GM23338 (cell line): ENCODE data around the gene NDUFS2. TPM values are rescaled to one million over a fixed set of nuclear protein-coding genes. Genes with fewer than 3 reads are reported as not detected.

Source experiments
- ATAC-seq: fragments of 200-7000 bp; cut with Tn5 transposase; 3 replicates; pipeline ENCODE4 v1.9.1; 2020
- DNase-seq: peaks from one replicate; pipeline ENCODE4 v3.0.0-alpha.2; 2015; ENCODE audit warnings: low spot score
- H2AFZ ChIP-seq: fragments of 200-600 bp; sonication (generic); 2 replicates; pipeline ENCODE4 v1.8.0; 2016; ENCODE audit warnings: antibody characterized with exemption, mild to moderate bottlenecking, moderate library complexity
- H3F3A ChIP-seq: fragments of 200-600 bp; sonication (generic); replicated peaks from 2 replicates; pipeline ENCODE4 v1.8.0; 2017; ENCODE audit warnings: antibody characterized with exemption, mixed run types, low read depth
- H3K27ac ChIP-seq: fragments of 200-600 bp; sonication (generic); 2 replicates; pipeline ENCODE4 v1.6.1; 2016; ENCODE audit warnings: low read depth
- H3K27me3 ChIP-seq: fragments of 200-600 bp; sonication (generic); 2 replicates; pipeline ENCODE4 v1.8.0; 2016; ENCODE audit warnings: mild to moderate bottlenecking, mixed run types, moderate library complexity; ENCODE audit not compliant: insufficient read depth
- H3K36me3 ChIP-seq: fragments of 200-600 bp; sonication (generic); 2 replicates; pipeline ENCODE4 v1.8.0; 2016; ENCODE audit warnings: mild to moderate bottlenecking; ENCODE audit not compliant: insufficient read depth
- H3K4me1 ChIP-seq: fragments of 200-600 bp; sonication (generic); 2 replicates; pipeline ENCODE4 v1.8.0; 2016; ENCODE audit warnings: mild to moderate bottlenecking, moderate library complexity; ENCODE audit not compliant: insufficient read depth
- H3K4me2 ChIP-seq: fragments of 200-600 bp; sonication (generic); 2 replicates; pipeline ENCODE4 v1.7.1; 2017; ENCODE audit warnings: mixed run types
- H3K4me3 ChIP-seq: fragments of 200-600 bp; sonication (generic); 2 replicates; pipeline ENCODE4 v1.6.1; 2016; ENCODE audit warnings: mixed run types
- H3K79me2 ChIP-seq: fragments of 200-600 bp; sonication (generic); replicated peaks from 2 replicates; pipeline ENCODE4 v1.8.0; 2017; ENCODE audit warnings: mild to moderate bottlenecking; ENCODE audit not compliant: insufficient read depth
- H3K9me2 ChIP-seq: fragments of 200-600 bp; sonication (generic); 2 replicates; pipeline ENCODE4 v1.8.0; 2017; ENCODE audit not compliant: insufficient read depth
- H4K20me1 ChIP-seq: fragments of 200-600 bp; sonication (generic); replicated peaks from 2 replicates; pipeline ENCODE4 v1.8.0; 2017; ENCODE audit warnings: mild to moderate bottlenecking; ENCODE audit not compliant: insufficient read depth
- H3K27ac Mint-ChIP-seq: 2 replicates; pipeline ENCODE4 v1.8.0; 2020; ENCODE audit warnings: inconsistent platforms, mild to moderate bottlenecking, moderate library complexity, mixed read lengths
- H3K27me3 Mint-ChIP-seq: 3 replicates; pipeline ENCODE4 v1.8.0; 2022; ENCODE audit warnings: low read depth, mild to moderate bottlenecking, moderate library complexity, mixed read lengths, inconsistent platforms; ENCODE audit not compliant: insufficient read depth, poor library complexity
- H3K36me3 Mint-ChIP-seq: 3 replicates; pipeline ENCODE4 v1.8.0; 2021; ENCODE audit warnings: low read depth, mild to moderate bottlenecking, inconsistent platforms, moderate library complexity, mixed read lengths
- H3K4me1 Mint-ChIP-seq: 3 replicates; pipeline ENCODE4 v1.8.0; 2020; ENCODE audit warnings: mild to moderate bottlenecking, inconsistent platforms, mixed read lengths
- H3K4me3 Mint-ChIP-seq: 3 replicates; pipeline ENCODE4 v1.8.0; 2021; ENCODE audit warnings: moderate library complexity, mild to moderate bottlenecking, inconsistent platforms, mixed read lengths
- H3K9me3 Mint-ChIP-seq: 3 replicates; pipeline ENCODE4 v1.8.0; 2020; ENCODE audit warnings: moderate library complexity, mild to moderate bottlenecking, inconsistent platforms, mixed read lengths
- EZH2 ChIP-seq: fragments of 200-600 bp; sonication (generic); IDR thresholded peaks from one replicate; pipeline ENCODE4 v1.8.0; 2017; ENCODE audit warnings: antibody characterized with exemption, mild to moderate bottlenecking, low read depth; ENCODE audit not compliant: unreplicated experiment
- EZH2phosphoT487 ChIP-seq: fragments of 200-600 bp; sonication (generic); IDR thresholded peaks from one replicate; pipeline ENCODE4 v1.8.1; 2018; ENCODE audit warnings: antibody characterized with exemption; ENCODE audit not compliant: unreplicated experiment
- JUNB ChIP-seq: IDR thresholded peaks from one replicate; pipeline ENCODE4 v1.6.1; 2016; ENCODE audit warnings: antibody characterized with exemption; ENCODE audit not compliant: unreplicated experiment
- NANOG ChIP-seq: IDR thresholded peaks from 2 replicates; pipeline ENCODE4 v1.6.1; 2016; ENCODE audit warnings: antibody characterized with exemption, borderline replicate concordance
- POLR2AphosphoS5 ChIP-seq: IDR thresholded peaks from 2 replicates; pipeline ENCODE4 v1.6.1; 2016; ENCODE audit warnings: antibody characterized with exemption, low read depth
- ZNF114 ChIP-seq: fragments of 250-450 bp; sonication (Bioruptor Pico); IDR thresholded peaks from 2 replicates; pipeline ENCODE4 v1.5.0; 2020; ENCODE audit warnings: mild to moderate bottlenecking, moderate library complexity
- ZNF331 ChIP-seq: fragments of 250-450 bp; sonication (Bioruptor Pico); IDR thresholded peaks from 2 replicates; pipeline ENCODE4 v1.5.0; 2020; ENCODE audit warnings: low read depth, mild to moderate bottlenecking, moderate library complexity
- polyA plus RNA-seq: library from polyadenylated mRNA; unstranded; fragments of >200 nt; fragmentation: Nextera tagmentation; extraction: Ambion mirVana; gene quantifications from 2 replicates; pipeline ENCODE4 v1.2.1, GENCODE V29; 2016
- total RNA-seq: library from RNA; depleted of rRNA; stranded (reverse); fragments of >200 nt; shearing (Covaris generic); gene quantifications from 2 replicates; pipeline ENCODE4 v1.2.3, GENCODE V29; 2014
- TF ChIP-seq, protein P1 (sequence below): IDR thresholded peaks from 2 replicates; pipeline ENCODE4 v1.6.1; 2016; ENCODE audit warnings: antibody characterized with exemption
- TF ChIP-seq, protein P2 (sequence below), 2 experiments: fragments of 200-600 bp in 1 of 2; sonication (generic) in 1 of 2; conservative IDR thresholded peaks; 2 replicates each; pipeline versions ENCODE4 v1.5.1 to v1.6.1; 2016 to 2017; ENCODE audit warnings: antibody characterized with exemption in 2 of 2, low read depth in 2 of 2, mild to moderate bottlenecking in 2 of 2, moderate library complexity in 1 of 2
- TF ChIP-seq, protein P3 (sequence below): IDR thresholded peaks from one replicate; pipeline ENCODE4 v1.6.1; 2018; ENCODE audit warnings: antibody characterized with exemption; ENCODE audit not compliant: unreplicated experiment

Gene NDUFS2
- total and polyA plus RNA-seq, 2 experiments from 2014 or later = 56.7 to 131 TPM

DNA sequence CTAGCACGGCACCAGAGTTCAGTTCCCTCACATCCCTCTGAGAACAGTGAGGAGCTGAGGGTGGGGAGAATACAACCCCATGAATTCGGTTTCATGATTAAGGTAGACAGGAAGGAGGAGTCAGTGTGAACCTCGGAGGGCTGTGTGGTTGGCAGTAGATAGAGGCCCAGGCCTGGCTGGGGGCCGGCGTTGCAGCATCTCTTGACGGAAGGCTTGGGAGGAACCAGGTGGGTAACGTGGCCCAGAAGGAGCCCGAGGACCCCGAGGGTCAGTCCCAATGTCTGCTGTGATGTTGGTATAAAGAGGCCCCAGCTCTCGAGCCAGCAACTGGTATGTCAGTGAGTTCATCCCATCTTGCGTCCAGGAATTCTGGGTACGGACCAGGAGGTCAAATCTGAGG lies 30.5 kb upstream of the NDUFS2 start:
- no peak for ATAC-seq
- TF ChIP-seq ZNF331 (CRISPR knock-in tag) (no peak), JUNB (no peak), ZNF114 (CRISPR knock-in tag) (no peak), NANOG (no peak), EZH2phosphoT487 (no peak), EZH2 (no peak), POLR2AphosphoS5 (no peak)
- TF ChIP-seq, protein P1, sequence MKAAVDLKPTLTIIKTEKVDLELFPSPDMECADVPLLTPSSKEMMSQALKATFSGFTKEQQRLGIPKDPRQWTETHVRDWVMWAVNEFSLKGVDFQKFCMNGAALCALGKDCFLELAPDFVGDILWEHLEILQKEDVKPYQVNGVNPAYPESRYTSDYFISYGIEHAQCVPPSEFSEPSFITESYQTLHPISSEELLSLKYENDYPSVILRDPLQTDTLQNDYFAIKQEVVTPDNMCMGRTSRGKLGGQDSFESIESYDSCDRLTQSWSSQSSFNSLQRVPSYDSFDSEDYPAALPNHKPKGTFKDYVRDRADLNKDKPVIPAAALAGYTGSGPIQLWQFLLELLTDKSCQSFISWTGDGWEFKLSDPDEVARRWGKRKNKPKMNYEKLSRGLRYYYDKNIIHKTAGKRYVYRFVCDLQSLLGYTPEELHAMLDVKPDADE = no peak
- TF ChIP-seq, protein P2, sequence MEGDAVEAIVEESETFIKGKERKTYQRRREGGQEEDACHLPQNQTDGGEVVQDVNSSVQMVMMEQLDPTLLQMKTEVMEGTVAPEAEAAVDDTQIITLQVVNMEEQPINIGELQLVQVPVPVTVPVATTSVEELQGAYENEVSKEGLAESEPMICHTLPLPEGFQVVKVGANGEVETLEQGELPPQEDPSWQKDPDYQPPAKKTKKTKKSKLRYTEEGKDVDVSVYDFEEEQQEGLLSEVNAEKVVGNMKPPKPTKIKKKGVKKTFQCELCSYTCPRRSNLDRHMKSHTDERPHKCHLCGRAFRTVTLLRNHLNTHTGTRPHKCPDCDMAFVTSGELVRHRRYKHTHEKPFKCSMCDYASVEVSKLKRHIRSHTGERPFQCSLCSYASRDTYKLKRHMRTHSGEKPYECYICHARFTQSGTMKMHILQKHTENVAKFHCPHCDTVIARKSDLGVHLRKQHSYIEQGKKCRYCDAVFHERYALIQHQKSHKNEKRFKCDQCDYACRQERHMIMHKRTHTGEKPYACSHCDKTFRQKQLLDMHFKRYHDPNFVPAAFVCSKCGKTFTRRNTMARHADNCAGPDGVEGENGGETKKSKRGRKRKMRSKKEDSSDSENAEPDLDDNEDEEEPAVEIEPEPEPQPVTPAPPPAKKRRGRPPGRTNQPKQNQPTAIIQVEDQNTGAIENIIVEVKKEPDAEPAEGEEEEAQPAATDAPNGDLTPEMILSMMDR (conservative IDR thresholded peaks at IDR 0.05; ENCODE audit: low read depth in 2 of 2) = no peak
- TF ChIP-seq, protein P3, sequence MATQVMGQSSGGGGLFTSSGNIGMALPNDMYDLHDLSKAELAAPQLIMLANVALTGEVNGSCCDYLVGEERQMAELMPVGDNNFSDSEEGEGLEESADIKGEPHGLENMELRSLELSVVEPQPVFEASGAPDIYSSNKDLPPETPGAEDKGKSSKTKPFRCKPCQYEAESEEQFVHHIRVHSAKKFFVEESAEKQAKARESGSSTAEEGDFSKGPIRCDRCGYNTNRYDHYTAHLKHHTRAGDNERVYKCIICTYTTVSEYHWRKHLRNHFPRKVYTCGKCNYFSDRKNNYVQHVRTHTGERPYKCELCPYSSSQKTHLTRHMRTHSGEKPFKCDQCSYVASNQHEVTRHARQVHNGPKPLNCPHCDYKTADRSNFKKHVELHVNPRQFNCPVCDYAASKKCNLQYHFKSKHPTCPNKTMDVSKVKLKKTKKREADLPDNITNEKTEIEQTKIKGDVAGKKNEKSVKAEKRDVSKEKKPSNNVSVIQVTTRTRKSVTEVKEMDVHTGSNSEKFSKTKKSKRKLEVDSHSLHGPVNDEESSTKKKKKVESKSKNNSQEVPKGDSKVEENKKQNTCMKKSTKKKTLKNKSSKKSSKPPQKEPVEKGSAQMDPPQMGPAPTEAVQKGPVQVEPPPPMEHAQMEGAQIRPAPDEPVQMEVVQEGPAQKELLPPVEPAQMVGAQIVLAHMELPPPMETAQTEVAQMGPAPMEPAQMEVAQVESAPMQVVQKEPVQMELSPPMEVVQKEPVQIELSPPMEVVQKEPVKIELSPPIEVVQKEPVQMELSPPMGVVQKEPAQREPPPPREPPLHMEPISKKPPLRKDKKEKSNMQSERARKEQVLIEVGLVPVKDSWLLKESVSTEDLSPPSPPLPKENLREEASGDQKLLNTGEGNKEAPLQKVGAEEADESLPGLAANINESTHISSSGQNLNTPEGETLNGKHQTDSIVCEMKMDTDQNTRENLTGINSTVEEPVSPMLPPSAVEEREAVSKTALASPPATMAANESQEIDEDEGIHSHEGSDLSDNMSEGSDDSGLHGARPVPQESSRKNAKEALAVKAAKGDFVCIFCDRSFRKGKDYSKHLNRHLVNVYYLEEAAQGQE = no peak
- DNase-seq = no peak
- Mint-ChIP-seq H3K36me3 (peaks cover 54% of the 10 kb centered on the region), H3K9me3 (no peaks in the 10 kb centered on the region), H3K27me3 (peaks cover 13% of the 10 kb centered on the region), H3K4me3 (no peak overlapping the region), H3K4me1 (peaks cover 11% of the 10 kb centered on the region), H3K27ac (no peak overlapping the region)
- Histone ChIP-seq H3F3A (peaks cover 9% of the 10 kb centered on the region), H3K4me3 (no peak overlapping the region), H3K9me2 (no peaks in the 10 kb centered on the region), H4K20me1 (peaks cover 6% of the 10 kb centered on the region; the same call in 1 of the 2 replicates), H3K27me3 (no peaks in the 10 kb centered on the region), H3K4me1 (peaks cover 5% of the 10 kb centered on the region; the same call in 1 of the 2 replicates), H3K36me3 (peaks cover 17% of the 10 kb centered on the region), H3K4me2 (no peak overlapping the region), H3K79me2 (peaks cover 6% of the 10 kb centered on the region), H3K27ac (no peak overlapping the region), H2AFZ (no peak overlapping the region)
